ENCODE measurements around the gene MTA1.

DNA sequence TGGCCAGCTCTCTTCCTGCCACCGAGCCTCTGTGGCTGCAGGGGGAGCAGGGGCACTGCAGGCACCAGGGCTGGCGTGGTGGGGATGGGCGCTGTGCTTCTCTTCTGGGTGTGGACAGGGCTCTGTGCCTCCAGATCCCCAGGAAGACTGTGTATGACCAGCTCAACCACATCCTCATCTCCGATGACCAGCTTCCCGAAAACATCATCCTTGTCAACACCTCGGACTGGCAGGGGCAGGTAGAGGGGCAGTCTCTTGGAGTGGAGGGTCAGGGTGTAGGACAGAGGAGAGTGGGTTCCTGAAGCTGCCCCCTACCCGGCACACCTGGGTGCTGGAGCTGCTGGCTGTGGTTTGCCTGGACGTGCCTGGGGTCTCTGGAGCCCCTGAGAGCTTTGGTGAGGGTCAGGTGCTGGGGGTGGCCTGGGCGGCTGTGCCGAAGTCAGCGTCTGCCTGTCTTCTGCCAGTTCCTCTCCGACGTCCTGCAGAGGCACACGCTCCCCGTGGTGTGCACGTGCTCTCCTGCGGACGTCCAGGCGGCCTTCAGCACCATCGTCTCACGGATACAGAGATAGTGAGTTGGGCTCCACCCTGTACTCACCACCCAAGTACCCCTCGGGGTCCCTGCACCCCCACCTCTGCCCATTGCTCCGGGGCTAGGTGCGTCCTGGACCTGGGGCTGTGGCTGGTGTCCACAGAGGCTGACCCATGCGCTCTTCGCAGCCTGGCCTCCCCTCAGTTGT lies 37.1 kb upstream of the MTA1 start:
- TF ChIP-seq, protein P1, sequence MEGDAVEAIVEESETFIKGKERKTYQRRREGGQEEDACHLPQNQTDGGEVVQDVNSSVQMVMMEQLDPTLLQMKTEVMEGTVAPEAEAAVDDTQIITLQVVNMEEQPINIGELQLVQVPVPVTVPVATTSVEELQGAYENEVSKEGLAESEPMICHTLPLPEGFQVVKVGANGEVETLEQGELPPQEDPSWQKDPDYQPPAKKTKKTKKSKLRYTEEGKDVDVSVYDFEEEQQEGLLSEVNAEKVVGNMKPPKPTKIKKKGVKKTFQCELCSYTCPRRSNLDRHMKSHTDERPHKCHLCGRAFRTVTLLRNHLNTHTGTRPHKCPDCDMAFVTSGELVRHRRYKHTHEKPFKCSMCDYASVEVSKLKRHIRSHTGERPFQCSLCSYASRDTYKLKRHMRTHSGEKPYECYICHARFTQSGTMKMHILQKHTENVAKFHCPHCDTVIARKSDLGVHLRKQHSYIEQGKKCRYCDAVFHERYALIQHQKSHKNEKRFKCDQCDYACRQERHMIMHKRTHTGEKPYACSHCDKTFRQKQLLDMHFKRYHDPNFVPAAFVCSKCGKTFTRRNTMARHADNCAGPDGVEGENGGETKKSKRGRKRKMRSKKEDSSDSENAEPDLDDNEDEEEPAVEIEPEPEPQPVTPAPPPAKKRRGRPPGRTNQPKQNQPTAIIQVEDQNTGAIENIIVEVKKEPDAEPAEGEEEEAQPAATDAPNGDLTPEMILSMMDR (IDR thresholded peaks at IDR 0.05; ENCODE audit: control extremely low read depth in 1 of 3, insufficient read depth in 1 of 3, low read depth in 1 of 3, low read length in 3 of 3) = no peak
- no peak for TF ChIP-seq TCF12 (IDR thresholded peaks at IDR 0.05; ENCODE audit: low read depth, low read length)

Data from H1 (cell line).